ENCODE measurements around the gene ADRA2B. TPM values are rescaled to one million over a fixed set of nuclear protein-coding genes. Genes with fewer than 3 reads are reported as not detected.

Gene ADRA2B
- polyA plus RNA-seq, 1 donor (not counting 4 experiments of a cell fraction or from before 2014, with no cell fraction given) = not detected

GRCh38 chr2:96136129-96136720 is 19.9 kb upstream of the ADRA2B start:
- Histone ChIP-seq H3K4me3 (ENCODE audit: control insufficient read depth in 2 of 3, extremely low read depth in 1 of 3, insufficient read depth in 2 of 3, low read depth in 1 of 3, low read length in 3 of 3) (no peak overlapping the region), H3K4me1 (ENCODE audit: control insufficient read depth, extremely low read depth, insufficient read depth, low read length) (no peaks in the 10 kb centered on the region), H3K27me3 (ENCODE audit: control insufficient read depth, extremely low read depth, insufficient read depth, low read length) (peaks cover 19% of the 10 kb centered on the region), H3K79me2 (ENCODE audit: control insufficient read depth, insufficient read depth, low read length) (no peaks in the 10 kb centered on the region), H3K9ac (ENCODE audit: control insufficient read depth, extremely low read depth, insufficient read depth, low read length) (no peak overlapping the region), H3K9me1 (ENCODE audit: control insufficient read depth, extremely low read depth, insufficient read depth, low read length) (no peaks in the 10 kb centered on the region), H3K36me3 (ENCODE audit: control insufficient read depth in 2 of 2, extremely low read depth in 1 of 2, insufficient read depth in 2 of 2, low read length in 2 of 2) (no peaks in the 10 kb centered on the region), H3K27ac (ENCODE audit: control insufficient read depth, insufficient read depth, low read length) (no peak overlapping the region), H4K20me1 (ENCODE audit: control insufficient read depth, extremely low read depth, insufficient read depth, low read length) (no peaks in the 10 kb centered on the region), H2AFZ (ENCODE audit: control insufficient read depth, low read length) (no peak overlapping the region), H3K9me3 (ENCODE audit: control insufficient read depth, low read depth, low read length) (no peaks in the 10 kb centered on the region), H3K4me2 (ENCODE audit: control insufficient read depth, extremely low read depth, insufficient read depth, low read depth, low read length) (no peak overlapping the region)
- dilution Hi-C loops (cut with MboI; ENCODE audit: extremely low pct_ligation_motif_present, low sequenced_read_pairs) = no loop called here
- TF ChIP-seq CTCF (optimal IDR thresholded peaks at IDR 0.05 in 1 of 3, IDR thresholded peaks at IDR 0.05 in 1 of 3, conservative IDR thresholded peaks at IDR 0.05 in 1 of 3; ENCODE audit: extremely low read depth in 1 of 3, insufficient read depth in 2 of 3, low read length in 3 of 3) (no peak), EZH2 (IDR thresholded peaks at IDR 0.05; ENCODE audit: low read length) (no peak)
- DNase-seq (ENCODE audit: low read depth, low spot score) (no peak), FAIRE-seq (no peak)

GRCh38 chr2:96135621-96136020 is 19.2 kb upstream of the ADRA2B start:
- Histone ChIP-seq H3K27ac (ENCODE audit: control insufficient read depth, insufficient read depth, low read length) (no peak overlapping the region), H3K9me1 (ENCODE audit: control insufficient read depth, extremely low read depth, insufficient read depth, low read length) (no peaks in the 10 kb centered on the region), H3K36me3 (ENCODE audit: control insufficient read depth in 2 of 2, extremely low read depth in 1 of 2, insufficient read depth in 2 of 2, low read length in 2 of 2) (no peaks in the 10 kb centered on the region), H3K9me3 (ENCODE audit: control insufficient read depth, low read depth, low read length) (no peaks in the 10 kb centered on the region), H3K9ac (ENCODE audit: control insufficient read depth, extremely low read depth, insufficient read depth, low read length) (no peak overlapping the region), H3K79me2 (ENCODE audit: control insufficient read depth, insufficient read depth, low read length) (no peaks in the 10 kb centered on the region), H3K4me1 (ENCODE audit: control insufficient read depth, extremely low read depth, insufficient read depth, low read length) (no peaks in the 10 kb centered on the region), H3K4me2 (ENCODE audit: control insufficient read depth, extremely low read depth, insufficient read depth, low read depth, low read length) (no peak overlapping the region), H4K20me1 (ENCODE audit: control insufficient read depth, extremely low read depth, insufficient read depth, low read length) (no peaks in the 10 kb centered on the region), H2AFZ (ENCODE audit: control insufficient read depth, low read length) (no peak overlapping the region), H3K4me3 (ENCODE audit: control insufficient read depth in 2 of 3, extremely low read depth in 1 of 3, insufficient read depth in 2 of 3, low read depth in 1 of 3, low read length in 3 of 3) (no peak overlapping the region), H3K27me3 (ENCODE audit: control insufficient read depth, extremely low read depth, insufficient read depth, low read length) (peaks cover 19% of the 10 kb centered on the region)
- TF ChIP-seq EZH2 (IDR thresholded peaks at IDR 0.05; ENCODE audit: low read length) = no peak
- TF ChIP-seq CTCF (optimal IDR thresholded peaks at IDR 0.05 in 1 of 3, IDR thresholded peaks at IDR 0.05 in 1 of 3, conservative IDR thresholded peaks at IDR 0.05 in 1 of 3; ENCODE audit: extremely low read depth in 1 of 3, insufficient read depth in 2 of 3, low read length in 3 of 3) = no peak
- no peak for DNase-seq (ENCODE audit: low read depth, low spot score)
- dilution Hi-C loops (cut with MboI; ENCODE audit: extremely low pct_ligation_motif_present, low sequenced_read_pairs) = no loop called here
- no peak for FAIRE-seq
